Stimulated activated CD4-positive, alpha-beta T cell treated with anti-CD3 and anti-CD28 coated beads, Interleukin-15, amount 100 ng/mL, for 1 hour (primary cell): ENCODE results near the gene C12orf76.

Experiments used
- DNase-seq, 2 donors: peaks; one replicate each; pipeline ENCODE4 v3.0.0-alpha.2; 2020; ENCODE audit warnings: low read depth in 1 of 2, low spot score in 1 of 2

The C12orf76 gene

GRCh38 chr12:109995686-109996482 is 52.4 kb downstream of the C12orf76 start, which contains the start of gene GIT2:
GIT2 (minus strand) TSS chr12:109996368; CDS start chr12:109996224, 144 bp downstream.
- peak; percentile 86 to 88 for DNase-seq

DNA sequence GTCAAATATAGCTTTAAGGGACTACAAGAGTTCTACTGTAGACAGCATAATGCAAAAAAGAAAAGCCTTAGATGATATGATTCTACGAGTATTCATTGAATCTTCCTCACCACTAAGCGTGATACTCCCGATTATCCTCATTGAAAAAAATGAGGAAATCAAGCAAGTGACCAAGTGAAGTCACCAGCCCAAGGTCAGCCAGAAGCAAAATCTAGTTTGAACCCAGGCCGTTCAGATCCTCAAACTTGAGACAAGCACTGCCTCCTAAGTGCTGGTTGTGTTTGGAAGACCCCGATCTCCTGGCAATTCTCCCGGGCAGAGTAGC is 53.0 kb downstream of the C12orf76 start:
- DNase-seq: no peak

DNA sequence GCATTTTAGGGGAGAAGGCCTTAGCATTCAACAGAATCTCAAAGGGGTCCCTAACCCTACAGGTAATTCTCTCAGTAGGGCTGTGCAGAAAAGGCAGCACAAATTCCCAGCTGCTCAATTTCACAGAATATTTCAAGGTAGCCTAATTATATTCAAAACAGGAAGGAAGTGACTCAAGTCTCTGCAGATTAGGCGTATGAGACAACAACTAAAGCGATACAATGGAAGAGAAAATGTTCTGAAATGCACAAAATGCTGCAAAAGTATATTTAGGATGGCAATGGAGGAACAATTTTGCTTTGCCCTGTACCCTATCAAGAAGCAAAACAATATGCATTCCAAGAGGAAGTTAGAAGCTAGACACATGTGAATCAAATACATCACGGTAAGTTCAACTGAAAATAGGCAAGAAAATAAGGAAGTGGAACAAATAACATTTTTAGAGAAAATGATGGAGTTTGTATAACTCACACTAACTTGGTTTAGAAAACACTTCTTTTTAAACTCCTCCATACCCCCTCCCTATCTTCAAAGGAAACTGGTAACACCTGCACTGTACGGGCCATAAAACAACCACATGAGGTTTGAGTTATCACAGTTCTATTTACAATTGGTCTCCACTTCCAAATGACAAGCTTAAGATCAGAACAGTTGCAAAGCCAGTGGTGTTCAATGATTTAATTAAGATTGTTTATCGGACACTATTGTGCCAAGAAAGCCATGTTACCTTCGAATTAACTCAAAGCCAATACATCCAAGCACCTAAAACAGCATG is 53.7 kb downstream of the C12orf76 start:
- DNase-seq: no peak

DNA sequence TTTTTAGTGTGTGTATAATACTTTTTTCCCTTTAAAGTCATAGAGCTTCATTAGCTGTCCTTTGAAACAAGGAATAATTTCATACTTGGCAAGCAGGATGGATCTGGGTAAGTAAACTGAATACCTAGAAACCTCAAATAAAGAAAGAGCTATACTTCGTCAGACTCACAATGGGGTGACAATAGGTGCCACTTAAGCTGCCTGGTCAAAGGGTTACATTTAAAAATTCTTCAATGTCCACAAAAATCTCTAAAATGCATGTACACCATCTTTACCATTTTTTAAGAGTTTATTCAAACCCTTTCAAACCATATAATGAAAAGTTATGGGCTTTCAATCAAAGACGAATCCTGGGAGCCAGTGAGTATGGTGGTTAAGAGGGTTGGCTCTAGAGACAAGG is 55.2 kb downstream of the C12orf76 start:
- DNase-seq: no peak

DNA sequence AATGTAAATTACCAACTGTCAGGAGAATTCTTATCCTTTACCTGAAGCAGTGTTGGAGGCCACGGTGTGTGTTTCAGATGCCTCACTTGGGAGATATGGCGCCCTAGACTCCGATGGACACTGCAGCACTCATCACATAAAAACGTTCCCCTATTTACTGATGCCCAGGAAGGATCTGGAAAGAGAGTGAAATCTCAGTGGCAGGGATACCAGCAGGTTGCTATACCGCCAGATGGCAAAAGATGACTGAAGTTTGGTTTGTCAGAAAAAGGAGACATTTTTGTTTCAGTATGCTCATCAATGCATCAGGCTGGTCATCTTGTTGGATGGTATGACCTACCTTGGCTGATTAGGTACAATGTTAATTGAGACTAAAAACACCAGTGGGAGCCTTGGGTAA is 56.7 kb downstream of the C12orf76 start:
- DNase-seq: no peak
